Activated T-helper 2 cell treated with anti-CD3 and anti-CD28 coated beads, Interferon-gamma antibody, Interleukin-2, Interleukin-4, amounts not matched to agents 10 μg/mL and 5 μg/mL and 100 μg/mL, durations not matched to agents 14 hours and 24 hours and 36 hours (primary cell): ENCODE measurements around the gene NKX3-2. TPM values are rescaled to one million over a fixed set of nuclear protein-coding genes. Genes with fewer than 3 reads are reported as not detected.
A peak's percentile ranks its signal among the peaks of the same experiment; 100 is the strongest.

Experiments used
- DNase-seq: peaks from one replicate; pipeline ENCODE4 v3.0.0; 2021; ENCODE audit warnings: low spot score
- H3K27ac Mint-ChIP-seq: one replicate; pipeline ENCODE4 v1.8.0; 2021; ENCODE audit warnings: mixed read lengths
- H3K27me3 Mint-ChIP-seq: one replicate; pipeline ENCODE4 v1.8.0; 2021; ENCODE audit warnings: low read depth, mixed read lengths
- H3K36me3 Mint-ChIP-seq: one replicate; pipeline ENCODE4 v1.8.0; 2021; ENCODE audit warnings: low read depth, mixed read lengths
- H3K4me1 Mint-ChIP-seq: one replicate; pipeline ENCODE4 v1.8.0; 2021; ENCODE audit warnings: low read depth, mixed read lengths
- H3K4me3 Mint-ChIP-seq: one replicate; pipeline ENCODE4 v1.8.0; 2021; ENCODE audit warnings: low read depth, mild to moderate bottlenecking, moderate library complexity, mixed read lengths
- H3K9me3 Mint-ChIP-seq: one replicate; pipeline ENCODE4 v1.8.0; 2021; ENCODE audit warnings: mixed read lengths
- intact Hi-C: fragments of 100-400 bp; cut with micrococcal nuclease; formaldehyde crosslinking; loops from one replicate; pipeline ENCODE4 v1.15.1; 2023
- total RNA-seq: library from RNA; stranded (reverse); gene quantifications from 2 replicates; pipeline ENCODE4 v1.2.3, GENCODE V29; 2022

Gene NKX3-2
- total RNA-seq, 1 donor from 2014 or later, result not detected

DNA sequence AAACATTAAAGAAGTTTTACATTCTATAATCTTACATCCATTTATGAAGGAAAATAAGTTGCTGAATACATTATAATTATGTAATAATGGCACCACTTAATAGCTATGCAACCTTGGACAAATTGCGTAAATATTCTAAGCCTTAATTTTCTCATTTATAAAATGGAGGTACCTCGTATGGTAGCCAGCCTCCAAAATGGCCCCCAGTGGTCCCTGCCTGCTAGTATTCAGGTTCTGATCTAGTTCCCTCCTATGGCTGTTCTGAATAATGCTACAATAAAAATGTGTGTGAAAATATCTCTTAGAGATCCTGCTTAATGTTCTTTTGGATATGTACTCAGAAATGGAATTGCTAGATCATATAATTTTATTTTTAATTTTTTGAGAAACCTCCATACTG is 11.0 kb upstream of the NKX3-2 start:
- no peaks in the 10 kb centered on the region for H3K36me3 Mint-ChIP-seq
- no peaks in the 10 kb centered on the region for H3K4me1 Mint-ChIP-seq
- intact Hi-C loops, result no loop called here
- no peak overlapping the region for H3K27ac Mint-ChIP-seq
- no peak overlapping the region for H3K4me3 Mint-ChIP-seq
- H3K9me3 Mint-ChIP-seq, result no peaks in the 10 kb centered on the region
- H3K27me3 Mint-ChIP-seq, result peaks cover 22% of the 10 kb centered on the region
- DNase-seq, result no peak

- intact Hi-C loops, result no loop called here
- H3K27ac Mint-ChIP-seq, result no peak overlapping the region
- DNase-seq, result no peak
- peaks cover 33% of the 10 kb centered on the region for H3K27me3 Mint-ChIP-seq
- no peak overlapping the region for H3K4me3 Mint-ChIP-seq
- peaks cover 9% of the 10 kb centered on the region for H3K4me1 Mint-ChIP-seq
- H3K36me3 Mint-ChIP-seq, result no peaks in the 10 kb centered on the region
- no peaks in the 10 kb centered on the region for H3K9me3 Mint-ChIP-seq
These were observed 8.8 kb upstream of the NKX3-2 start for GRCh38 chr4:13553081-13553480.

- Mint-ChIP-seq H3K4me3 (peak overlapping the region; percentile 70), H3K36me3 (peaks cover 10% of the 10 kb centered on the region), H3K27ac (no peak overlapping the region), H3K27me3 (peaks cover 56% of the 10 kb centered on the region), H3K4me1 (peaks cover 28% of the 10 kb centered on the region), H3K9me3 (no peaks in the 10 kb centered on the region)
- intact Hi-C loops, result loop anchor here (1.0 to 10.0 kb wide), 5 partner anchors 72 to 820 kb away; no protein-coding TSS in a partner anchor
- peak; percentile 75 for DNase-seq
These were observed 4.8 kb upstream of the NKX3-2 start for GRCh38 chr4:13548984-13549546.

DNA sequence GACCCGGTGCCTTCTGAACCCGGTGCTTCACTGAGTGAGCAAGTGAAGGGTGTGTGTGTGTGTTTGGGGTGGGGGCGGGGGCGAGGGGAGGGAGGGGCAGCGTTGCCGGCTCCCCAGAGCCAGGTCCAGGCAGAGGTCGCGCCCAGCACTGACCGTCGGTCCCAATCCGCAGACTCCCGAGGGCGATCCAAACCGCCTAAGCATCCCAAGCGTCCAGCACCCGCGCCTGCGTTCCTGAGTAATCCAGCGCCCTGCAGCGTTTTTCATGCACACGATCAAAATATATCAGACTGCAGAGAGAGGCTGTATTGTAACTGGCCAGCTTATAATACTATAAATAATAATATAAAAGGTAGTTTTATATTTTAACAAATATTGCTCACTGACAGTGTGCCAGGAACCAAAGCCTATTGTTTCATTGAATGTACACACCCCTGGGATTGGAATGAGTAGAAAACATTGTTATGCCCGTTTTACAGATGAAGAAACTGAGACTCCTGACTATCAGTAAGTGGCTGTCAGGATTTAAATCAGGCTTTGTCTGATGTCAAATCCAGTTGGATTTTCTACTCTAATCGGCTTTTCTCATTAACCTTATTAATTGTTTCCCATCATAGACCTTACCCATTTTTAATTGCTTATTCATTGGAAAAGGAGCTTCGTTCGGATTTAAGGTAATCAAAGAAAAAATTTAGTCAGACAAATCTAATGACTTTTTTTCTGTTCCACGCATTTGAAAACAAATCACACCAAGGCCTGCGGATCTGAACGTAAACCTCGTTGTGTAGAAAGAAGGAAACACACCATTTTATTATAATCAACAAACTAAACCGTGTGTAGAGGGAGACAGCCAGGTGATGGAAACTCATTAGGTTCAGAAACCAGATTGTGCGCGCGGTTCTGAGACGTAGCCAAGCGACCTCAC is 4.0 kb upstream of the NKX3-2 start:
- Mint-ChIP-seq H3K27ac (no peak overlapping the region), H3K36me3 (peaks cover 10% of the 10 kb centered on the region), H3K4me3 (peak overlapping the region; percentile 70), H3K9me3 (no peaks in the 10 kb centered on the region), H3K4me1 (peaks cover 28% of the 10 kb centered on the region), H3K27me3 (peaks cover 58% of the 10 kb centered on the region)
- no peak for DNase-seq
- intact Hi-C loops, result loop anchor here (2.0 to 10.0 kb wide), 3 partner anchors 71 to 704 kb away; no protein-coding TSS in a partner anchor

- Mint-ChIP-seq H3K36me3 (peaks cover 10% of the 10 kb centered on the region), H3K4me1 (peaks cover 29% of the 10 kb centered on the region), H3K4me3 (peak overlapping the region; percentile 65), H3K9me3 (no peaks in the 10 kb centered on the region), H3K27ac (no peak overlapping the region), H3K27me3 (peaks cover 61% of the 10 kb centered on the region)
- intact Hi-C loops, result loop anchor here (1.0 to 10.0 kb wide), 4 partner anchors 8 to 703 kb away; no protein-coding TSS in a partner anchor
- no peak for DNase-seq
These were observed 3.3 kb upstream of the NKX3-2 start for GRCh38 chr4:13547485-13548041.

- Mint-ChIP-seq H3K4me3 (peak overlapping the region; percentile 82), H3K27me3 (peaks cover 61% of the 10 kb centered on the region), H3K4me1 (peaks cover 29% of the 10 kb centered on the region), H3K27ac (no peak overlapping the region), H3K9me3 (no peaks in the 10 kb centered on the region), H3K36me3 (peaks cover 10% of the 10 kb centered on the region)
- intact Hi-C loops, result loop anchor here (1.0 to 10.0 kb wide), 3 partner anchors 8 to 162 kb away; no protein-coding TSS in a partner anchor
- no peak for DNase-seq
These were observed 2.7 kb upstream of the NKX3-2 start for GRCh38 chr4:13546941-13547484.

- DNase-seq, result no peak
- peaks cover 29% of the 10 kb centered on the region for H3K4me1 Mint-ChIP-seq
- intact Hi-C loops, result loop anchor here (5.0 to 10.0 kb wide), 2 partner anchors 69 to 162 kb away; no protein-coding TSS in a partner anchor
- H3K27ac Mint-ChIP-seq, result peak overlapping the region; percentile 33
- no peaks in the 10 kb centered on the region for H3K9me3 Mint-ChIP-seq
- peak overlapping the region; percentile 82 for H3K4me3 Mint-ChIP-seq
- H3K36me3 Mint-ChIP-seq, result peaks cover 10% of the 10 kb centered on the region
- H3K27me3 Mint-ChIP-seq, result peaks cover 60% of the 10 kb centered on the region
These were observed 2.0 kb upstream of the NKX3-2 start for GRCh38 chr4:13546142-13546940.

DNA sequence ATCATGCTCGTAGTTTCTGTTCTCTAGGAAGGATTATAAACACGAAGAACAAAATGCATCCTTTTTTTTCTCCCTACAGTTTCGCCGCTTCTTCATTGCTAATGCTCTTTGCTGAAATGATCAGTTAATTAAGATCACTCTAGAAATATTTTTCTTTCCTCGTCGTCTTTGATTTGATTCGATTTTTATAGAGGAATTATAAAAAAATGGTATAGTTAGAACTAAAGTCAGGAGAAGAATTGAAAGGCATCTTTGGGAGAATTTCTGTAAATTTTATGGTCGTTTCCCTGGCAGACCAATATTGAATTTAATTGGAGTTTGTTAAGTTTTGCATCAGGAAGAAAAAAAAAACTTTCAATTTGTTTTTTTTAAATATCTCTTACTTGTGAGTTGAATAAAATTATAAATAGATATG is 1.1 kb upstream of the NKX3-2 start:
- Mint-ChIP-seq H3K9me3 (no peaks in the 10 kb centered on the region), H3K27ac (peak overlapping the region; percentile 30), H3K4me1 (peaks cover 33% of the 10 kb centered on the region), H3K27me3 (peaks cover 61% of the 10 kb centered on the region), H3K4me3 (peak overlapping the region; percentile 86), H3K36me3 (peaks cover 10% of the 10 kb centered on the region)
- DNase-seq, result no peak
- intact Hi-C loops, result loop anchor here (2.0 to 10.0 kb wide), 3 partner anchors 17 to 161 kb away; no protein-coding TSS in a partner anchor

GRCh38 chr4:13544606-13545393 is 492 bp upstream of the NKX3-2 start:
- Mint-ChIP-seq H3K27me3 (peaks cover 66% of the 10 kb centered on the region), H3K4me3 (peak overlapping the region; percentile 86), H3K9me3 (no peaks in the 10 kb centered on the region), H3K36me3 (peaks cover 10% of the 10 kb centered on the region), H3K27ac (peak overlapping the region; percentile 58), H3K4me1 (peaks cover 34% of the 10 kb centered on the region)
- intact Hi-C loops, result loop anchor here (2.0 to 10.0 kb wide), 3 partner anchors 16 to 160 kb away; no protein-coding TSS in a partner anchor
- DNase-seq, result peak; percentile 39

- Mint-ChIP-seq H3K27ac (peak overlapping the region; percentile 4), H3K36me3 (peaks cover 12% of the 10 kb centered on the region), H3K27me3 (peaks cover 70% of the 10 kb centered on the region), H3K4me3 (peak overlapping the region; percentile 5), H3K4me1 (peaks cover 27% of the 10 kb centered on the region), H3K9me3 (peaks cover 5% of the 10 kb centered on the region)
- intact Hi-C loops, result loop anchor here (10.0 kb wide), 1 partner anchor 158 kb away; no protein-coding TSS in a partner anchor
- DNase-seq, result no peak
These were observed 1.1 kb downstream of the NKX3-2 start for GRCh38 chr4:13543032-13543838.
